Bone marrow (tissue), 2 donors: ENCODE measurements around the gene TNMD.
"Not testable (repeated sequence)": the region's sequence is repeated elsewhere in the genome, so short reads cannot be mapped to it uniquely, and the experiment has no call there.

Experiments
- DNase-seq, 2 donors: peaks; one replicate each; lab custom pipeline; 2025; lab: John Stamatoyannopoulos, UW

The TNMD gene

GRCh38 chrX:100584611-100585010, at the start of gene TNMD:
Gene TNMD, plus strand, starts transcription at chrX:100584936. Its CDS starts 83 bp downstream, at chrX:100585019.
- no peak for DNase-seq

GRCh38 chrX:100565534-100565933, 19.2 kb upstream of the TNMD start:
- not testable (repeated sequence) for DNase-seq

GRCh38 chrX:100586747-100587146, 2.0 kb downstream of the TNMD start:
- DNase-seq, result no peak

GRCh38 chrX:100587861-100588260, 3.1 kb downstream of the TNMD start:
- no peak for DNase-seq

- DNase-seq, result no peak
Measured at GRCh38 chrX:100591256-100592051, 6.7 kb downstream of the TNMD start.

- DNase-seq, result no peak
Measured at GRCh38 chrX:100593126-100593525, 8.4 kb downstream of the TNMD start.

GRCh38 chrX:100593581-100593980, 8.8 kb downstream of the TNMD start:
- DNase-seq, result no peak

- DNase-seq, result no peak
Measured at GRCh38 chrX:100596601-100597000, 11.9 kb downstream of the TNMD start.

- no peak for DNase-seq
Measured at GRCh38 chrX:100599456-100599855, 14.7 kb downstream of the TNMD start.

GRCh38 chrX:100600340-100600739, 15.6 kb downstream of the TNMD start:
- no peak for DNase-seq

GRCh38 chrX:100600758-100601157, 16.0 kb downstream of the TNMD start:
- DNase-seq, result no peak

- peak in 1 of 2 donors; percentile 12 for DNase-seq
Measured at GRCh38 chrX:100606753-100607152, 22.0 kb downstream of the TNMD start.

GRCh38 chrX:100609591-100609990, 24.9 kb downstream of the TNMD start:
- DNase-seq, result no peak

- no peak for DNase-seq
Measured at GRCh38 chrX:100611951-100612350, 27.2 kb downstream of the TNMD start.

GRCh38 chrX:100615005-100615404, 30.3 kb downstream of the TNMD start:
- DNase-seq, result no peak

- no peak for DNase-seq
Measured at GRCh38 chrX:100623001-100623400, 38.3 kb downstream of the TNMD start.

GRCh38 chrX:100625985-100626491, 41.3 kb downstream of the TNMD start:
- peak in 1 of 2 donors; percentile 8 for DNase-seq

GRCh38 chrX:100635040-100635439, 50.3 kb downstream of the TNMD start:
- DNase-seq, result no peak

- no peak for DNase-seq
Measured at GRCh38 chrX:100635989-100636320, 51.2 kb downstream of the TNMD start.

GRCh38 chrX:100636321-100636991, 51.7 kb downstream of the TNMD start, which contains the start of gene TSPAN6:
Gene TSPAN6, minus strand, starts transcription at chrX:100636806. Its CDS starts 112 bp downstream, at chrX:100636694.
- peak in 1 of 2 donors; percentile 0 for DNase-seq

- DNase-seq, result no peak
Measured at GRCh38 chrX:100642290-100642689, 57.6 kb downstream of the TNMD start.

GRCh38 chrX:100643212-100643611, 58.5 kb downstream of the TNMD start:
- no peak for DNase-seq
